Activated CD8-positive, alpha-beta T cell treated with anti-CD3 and anti-CD28 coated beads for 36 hours (primary cell): ENCODE data around the gene HIVEP2. TPM values are rescaled to one million over a fixed set of nuclear protein-coding genes. Genes with fewer than 3 reads are reported as not detected.

Source experiments
- ATAC-seq: fragments of 200-7000 bp; cut with Tn5 transposase; one replicate; pipeline ENCODE4 v1.10.0; 2021; ENCODE audit warnings: mild to moderate bottlenecking, moderate library complexity
- CTCF ChIA-PET: fragments of 350-600 bp; sonication (Branson Sonifier 250); formaldehyde crosslinking; loops from one replicate; lab custom pipeline; 2021; ENCODE audit warnings: antibody characterized with exemption; lab: Charles Lee
- POLR2A ChIA-PET: fragments of 350-600 bp; sonication (Branson Sonifier 250); formaldehyde crosslinking; loops from one replicate; lab custom pipeline; 2021; ENCODE audit warnings: antibody characterized with exemption; lab: Charles Lee
- DNase-seq: peaks from one replicate; pipeline ENCODE4 v3.0.0-alpha.2; 2020
- H3K27ac Mint-ChIP-seq: one replicate; pipeline ENCODE4 v1.8.0; 2021; ENCODE audit warnings: mild to moderate bottlenecking, mixed read lengths
- H3K27me3 Mint-ChIP-seq: one replicate; pipeline ENCODE4 v1.8.0; 2021; ENCODE audit warnings: mixed read lengths
- H3K36me3 Mint-ChIP-seq: one replicate; pipeline ENCODE4 v1.8.0; 2021; ENCODE audit warnings: low read depth, mixed read lengths
- H3K4me1 Mint-ChIP-seq: one replicate; pipeline ENCODE4 v1.8.0; 2021; ENCODE audit warnings: low read depth, mixed read lengths
- H3K4me3 Mint-ChIP-seq: one replicate; pipeline ENCODE4 v1.8.0; 2021; ENCODE audit warnings: mild to moderate bottlenecking, moderate library complexity, mixed read lengths
- H3K9me3 Mint-ChIP-seq: one replicate; pipeline ENCODE4 v1.8.0; 2021; ENCODE audit warnings: mixed read lengths
- intact Hi-C: fragments of 100-400 bp; cut with micrococcal nuclease; formaldehyde crosslinking; loops from one replicate; pipeline ENCODE4 v1.10.0; 2022
- total RNA-seq, 2 experiments: library from RNA; stranded (reverse); gene quantifications; one replicate each; pipeline ENCODE4 v1.2.3, GENCODE V29; 2021
- TF ChIP-seq, protein P1 (sequence below): fragments of 200-600 bp; IDR thresholded peaks from one replicate; pipeline ENCODE4 v1.8.0; 2022; ENCODE audit warnings: antibody characterized with exemption, mild to moderate bottlenecking

Gene HIVEP2
- total RNA-seq, 2 experiments from 2014 or later = 31.8 to 38.1 TPM

DNA sequence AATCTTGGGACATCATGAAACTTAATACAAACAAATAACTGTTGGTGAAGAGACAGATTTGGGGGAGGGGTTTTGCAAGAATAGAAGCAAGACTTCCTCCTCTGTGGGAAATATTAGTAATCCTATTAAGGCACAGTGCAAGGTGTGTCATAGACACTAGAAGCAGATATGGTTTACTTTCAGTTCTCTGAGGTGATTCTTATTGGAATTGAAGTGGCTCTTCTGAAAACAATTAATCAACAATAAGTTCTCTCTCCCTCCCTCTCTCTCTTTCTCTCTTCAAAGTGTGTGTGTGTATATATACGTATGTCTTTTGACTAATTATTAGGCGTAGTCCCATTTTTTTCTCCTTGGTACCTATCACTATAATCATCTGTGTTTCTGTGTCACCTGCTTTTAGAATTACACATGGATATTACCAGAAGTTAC is 99.8 kb downstream of the HIVEP2 start:
- Mint-ChIP-seq H3K27ac (peak overlapping the region; percentile 92), H3K27me3 (no peaks in the 10 kb centered on the region), H3K4me3 (peak overlapping the region; percentile 67), H3K36me3 (peaks cover 11% of the 10 kb centered on the region), H3K4me1 (peaks cover 86% of the 10 kb centered on the region), H3K9me3 (no peaks in the 10 kb centered on the region)
- intact Hi-C loops = loop anchor here (5.0 kb wide), 1 partner anchor 63 kb away; no protein-coding TSS in a partner anchor
- ATAC-seq = peak; percentile 46
- POLR2A ChIA-PET = interaction anchor here (0.6 to 2.1 kb wide), 6 partner anchors 36 to 151 kb away, joined by 3 to 7 read pairs (median 3); partner anchors contain the start of gene HIVEP2
- TF ChIP-seq, protein P1, sequence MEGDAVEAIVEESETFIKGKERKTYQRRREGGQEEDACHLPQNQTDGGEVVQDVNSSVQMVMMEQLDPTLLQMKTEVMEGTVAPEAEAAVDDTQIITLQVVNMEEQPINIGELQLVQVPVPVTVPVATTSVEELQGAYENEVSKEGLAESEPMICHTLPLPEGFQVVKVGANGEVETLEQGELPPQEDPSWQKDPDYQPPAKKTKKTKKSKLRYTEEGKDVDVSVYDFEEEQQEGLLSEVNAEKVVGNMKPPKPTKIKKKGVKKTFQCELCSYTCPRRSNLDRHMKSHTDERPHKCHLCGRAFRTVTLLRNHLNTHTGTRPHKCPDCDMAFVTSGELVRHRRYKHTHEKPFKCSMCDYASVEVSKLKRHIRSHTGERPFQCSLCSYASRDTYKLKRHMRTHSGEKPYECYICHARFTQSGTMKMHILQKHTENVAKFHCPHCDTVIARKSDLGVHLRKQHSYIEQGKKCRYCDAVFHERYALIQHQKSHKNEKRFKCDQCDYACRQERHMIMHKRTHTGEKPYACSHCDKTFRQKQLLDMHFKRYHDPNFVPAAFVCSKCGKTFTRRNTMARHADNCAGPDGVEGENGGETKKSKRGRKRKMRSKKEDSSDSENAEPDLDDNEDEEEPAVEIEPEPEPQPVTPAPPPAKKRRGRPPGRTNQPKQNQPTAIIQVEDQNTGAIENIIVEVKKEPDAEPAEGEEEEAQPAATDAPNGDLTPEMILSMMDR = no peak
- CTCF ChIA-PET = interaction anchor here (1.1 kb wide), 1 partner anchor 21 kb away, joined by 3 read pairs; no protein-coding TSS in a partner anchor
- no peak for DNase-seq

DNA sequence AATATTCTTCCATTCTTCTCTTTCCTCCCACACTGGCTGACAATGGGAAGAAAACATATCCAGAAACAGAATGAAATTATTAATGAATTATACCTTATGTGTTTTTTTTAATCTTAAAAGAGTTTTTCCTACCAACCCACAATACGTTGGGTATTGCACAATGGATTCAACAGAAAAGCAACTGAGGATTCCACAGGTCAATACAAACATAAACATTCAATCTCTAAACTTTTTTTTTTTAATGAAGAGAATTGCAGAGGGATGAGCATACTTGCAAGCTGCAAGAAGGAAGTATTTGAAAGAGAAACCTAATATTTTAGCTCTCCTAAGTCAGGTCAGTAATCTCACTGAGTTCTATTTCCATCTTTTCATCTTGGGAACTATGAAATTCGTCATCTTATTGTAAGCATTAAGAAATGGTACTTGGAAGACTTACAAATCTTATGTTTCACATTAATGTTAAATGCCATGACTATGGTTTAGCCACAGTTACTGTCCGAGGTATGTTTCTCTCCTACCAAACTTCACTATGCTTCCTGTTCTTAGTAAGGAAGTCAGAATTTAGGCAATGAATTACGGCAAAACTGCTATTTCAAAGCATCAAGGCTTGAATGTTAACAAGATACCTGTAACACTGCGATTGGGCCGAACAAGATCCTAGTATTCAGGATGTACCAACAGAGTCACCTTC is 100.8 kb downstream of the HIVEP2 start:
- H3K4me1 Mint-ChIP-seq = peaks cover 86% of the 10 kb centered on the region
- DNase-seq = no peak
- no peak for ATAC-seq
- H3K9me3 Mint-ChIP-seq = no peaks in the 10 kb centered on the region
- intact Hi-C loops = loop anchor here (5.0 kb wide), 1 partner anchor 83 kb away; no protein-coding TSS in a partner anchor
- peaks cover 12% of the 10 kb centered on the region for H3K36me3 Mint-ChIP-seq
- H3K27ac Mint-ChIP-seq = peak overlapping the region; percentile 92
- CTCF ChIA-PET = interaction anchor here (0.6 kb wide), 1 partner anchor 31 kb away, joined by 3 read pairs; no protein-coding TSS in a partner anchor
- TF ChIP-seq, protein P1 = no peak
- POLR2A ChIA-PET = interaction anchor here (0.6 to 2.7 kb wide), 11 partner anchors 11 to 277 kb away, joined by 4 to 29 read pairs (median 6); partner anchors contain the start of gene HIVEP2
- peak overlapping the region; percentile 67 for H3K4me3 Mint-ChIP-seq
- H3K27me3 Mint-ChIP-seq = no peaks in the 10 kb centered on the region

GRCh38 chr6:142843361-142843760 is 101.6 kb downstream of the HIVEP2 start:
- ChIA-PET POLR2A (interaction anchor here (0.6 to 2.7 kb wide), 22 partner anchors 8 to 797 kb away, joined by 3 to 29 read pairs (median 6); partner anchors contain the start of gene HIVEP2), CTCF (interaction anchor here (0.8 to 1.7 kb wide), 6 partner anchors 24 to 184 kb away, joined by 3 to 6 read pairs (median 3); no protein-coding TSS in a partner anchor)
- H3K4me3 Mint-ChIP-seq = peak overlapping the region; percentile 67
- peak overlapping the region; percentile 88 for H3K27ac Mint-ChIP-seq
- H3K36me3 Mint-ChIP-seq = peaks cover 14% of the 10 kb centered on the region
- intact Hi-C loops = loop anchor here (2.0 to 5.0 kb wide), 3 partner anchors 13 to 103 kb away; no protein-coding TSS in a partner anchor
- H3K4me1 Mint-ChIP-seq = peaks cover 86% of the 10 kb centered on the region
- TF ChIP-seq, protein P1 = no peak
- DNase-seq = no peak
- H3K9me3 Mint-ChIP-seq = no peaks in the 10 kb centered on the region
- peak; percentile 14 for ATAC-seq
- no peaks in the 10 kb centered on the region for H3K27me3 Mint-ChIP-seq

DNA sequence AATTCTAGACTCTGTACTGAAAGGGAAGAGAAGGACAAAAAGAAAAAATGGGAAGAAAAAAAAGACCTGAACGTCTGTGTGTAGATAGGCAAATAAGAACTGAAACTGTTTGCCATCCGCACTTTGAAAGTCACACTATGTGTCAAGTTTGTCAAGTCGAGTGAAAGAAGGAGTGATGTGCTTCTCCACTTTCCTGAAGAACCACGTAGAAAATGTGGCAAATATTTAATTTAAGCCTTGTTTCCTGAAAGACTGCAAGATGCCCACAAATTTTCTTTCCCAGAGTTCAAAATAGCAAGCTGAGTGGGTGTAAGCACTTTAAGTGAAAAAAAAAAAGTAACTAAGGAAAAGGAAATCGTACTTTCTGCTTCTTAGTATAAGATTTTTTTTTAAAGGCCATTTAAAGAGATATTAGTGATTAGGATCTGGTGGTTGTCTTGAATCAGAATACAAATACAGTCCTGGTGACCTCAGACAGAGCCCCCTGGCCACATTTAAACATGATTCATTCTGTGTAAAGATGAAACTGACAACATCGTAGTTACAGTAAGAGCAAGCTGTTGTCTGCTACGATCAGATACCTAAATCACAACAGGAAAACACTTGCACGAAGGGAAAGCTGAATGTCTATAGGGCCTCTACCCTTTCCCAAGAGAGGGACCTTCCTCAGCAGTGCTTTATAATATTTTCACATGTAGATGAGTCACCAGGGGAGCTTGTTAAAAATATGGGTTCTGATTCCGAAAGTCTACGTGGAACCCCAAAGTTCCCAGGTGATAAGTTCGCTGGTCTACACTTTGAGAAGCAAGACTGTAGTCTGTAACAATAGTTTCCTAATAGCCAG is 102.3 kb downstream of the HIVEP2 start:
- intact Hi-C loops = loop anchor here (1.0 to 5.0 kb wide), 4 partner anchors 14 to 104 kb away; no protein-coding TSS in a partner anchor

More for the DNA sequence above, 102.3 kb downstream of the HIVEP2 start:
- Mint-ChIP-seq H3K36me3 (peaks cover 14% of the 10 kb centered on the region), H3K9me3 (no peaks in the 10 kb centered on the region), H3K4me1 (peaks cover 86% of the 10 kb centered on the region), H3K27me3 (no peaks in the 10 kb centered on the region), H3K4me3 (peak overlapping the region; percentile 67), H3K27ac (peak overlapping the region; percentile 88)
- peak; percentile 76 for DNase-seq
- POLR2A ChIA-PET = interaction anchor here (0.6 to 2.7 kb wide), 25 partner anchors 9 to 797 kb away, joined by 3 to 29 read pairs (median 5); partner anchors contain the start of gene HIVEP2
- peak; percentile 70 for ATAC-seq
- CTCF ChIA-PET = interaction anchor here (0.8 to 1.7 kb wide), 6 partner anchors 23 to 184 kb away, joined by 3 to 6 read pairs (median 3); no protein-coding TSS in a partner anchor
- TF ChIP-seq, protein P1 = no peak
